Measurements from ENCODE around the gene CDH10. TPM values are rescaled to one million over a fixed set of nuclear protein-coding genes. Genes with fewer than 3 reads are reported as not detected.

CDH10 gene
- polyA plus RNA-seq, 1 of the 3 experiments (the other 2 are of a cell fraction): 0.10 TPM

DNA sequence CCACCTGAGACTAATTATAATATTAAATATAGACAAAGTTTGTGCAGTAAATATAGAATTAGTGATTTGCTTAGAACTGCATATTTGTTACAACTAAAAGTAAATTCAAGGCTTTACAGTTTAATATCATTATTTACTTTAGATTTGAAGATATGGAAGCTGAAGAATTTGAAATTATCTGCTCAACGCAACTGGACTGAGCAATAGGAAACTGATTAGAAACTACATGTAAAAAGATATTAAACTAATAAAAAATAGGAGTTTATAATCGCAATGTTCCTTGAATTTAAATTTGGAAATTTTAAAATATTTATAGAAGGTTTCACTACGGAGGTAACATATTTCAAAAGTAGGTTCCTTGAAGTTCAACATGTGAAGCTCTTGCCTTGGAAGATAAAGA lies 55.2 kb downstream of the CDH10 start:
- Histone ChIP-seq H3K36me3 (replicated peaks in 1 of 2; ENCODE audit: control insufficient read depth in 1 of 2, insufficient read depth in 2 of 2, low read length in 1 of 2) (no peaks in the 10 kb centered on the region), H3K4me2 (no peak overlapping the region), H3K79me2 (ENCODE audit: insufficient read depth) (no peaks in the 10 kb centered on the region), H3K9ac (no peak overlapping the region), H3K9me3 (no peaks in the 10 kb centered on the region), H2AFZ (ENCODE audit: low read depth) (no peak overlapping the region), H3K9me2 (no peaks in the 10 kb centered on the region), H3K4me1 (ENCODE audit: control insufficient read depth in 1 of 2, insufficient read depth in 2 of 2, low read depth in 1 of 2, low read length in 1 of 2) (no peaks in the 10 kb centered on the region), H4K20me1 (ENCODE audit: insufficient read depth) (no peaks in the 10 kb centered on the region), H3F3A (replicated peaks; ENCODE audit: insufficient read depth) (no peaks in the 10 kb centered on the region), H3K27me3 (ENCODE audit: insufficient read depth) (no peaks in the 10 kb centered on the region), H3K4me3 (ENCODE audit: low read depth in 2 of 2, low read length in 1 of 2) (no peak overlapping the region), H3K27ac (ENCODE audit: low read depth in 2 of 2, low read length in 1 of 2) (no peak overlapping the region)
- no peak for DNase-seq
- WGBS (ENCODE audit: low lambda C conversion rate): 3% methylated on average over 3 of the region's 3 CpGs
- TF ChIP-seq MEF2A (IDR thresholded peaks at IDR 0.05; ENCODE audit: borderline replicate concordance, low read depth): no peak
- no peak for TF ChIP-seq POLR2AphosphoS5 (IDR thresholded peaks at IDR 0.05; ENCODE audit: low read depth, low read length)
- no peak for TF ChIP-seq EP300 (IDR thresholded peaks at IDR 0.05; ENCODE audit: borderline replicate concordance in 1 of 2, low read depth in 1 of 2, low read length in 1 of 2)
- TF ChIP-seq, protein P1, sequence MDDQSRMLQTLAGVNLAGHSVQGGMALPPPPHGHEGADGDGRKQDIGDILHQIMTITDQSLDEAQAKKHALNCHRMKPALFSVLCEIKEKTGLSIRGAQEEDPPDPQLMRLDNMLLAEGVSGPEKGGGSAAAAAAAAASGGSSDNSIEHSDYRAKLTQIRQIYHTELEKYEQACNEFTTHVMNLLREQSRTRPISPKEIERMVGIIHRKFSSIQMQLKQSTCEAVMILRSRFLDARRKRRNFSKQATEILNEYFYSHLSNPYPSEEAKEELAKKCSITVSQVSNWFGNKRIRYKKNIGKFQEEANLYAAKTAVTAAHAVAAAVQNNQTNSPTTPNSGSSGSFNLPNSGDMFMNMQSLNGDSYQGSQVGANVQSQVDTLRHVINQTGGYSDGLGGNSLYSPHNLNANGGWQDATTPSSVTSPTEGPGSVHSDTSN (IDR thresholded peaks at IDR 0.05): no peak
- TF ChIP-seq RFX5 (IDR thresholded peaks at IDR 0.05; ENCODE audit: low read length): no peak
- TF ChIP-seq, protein P2, sequence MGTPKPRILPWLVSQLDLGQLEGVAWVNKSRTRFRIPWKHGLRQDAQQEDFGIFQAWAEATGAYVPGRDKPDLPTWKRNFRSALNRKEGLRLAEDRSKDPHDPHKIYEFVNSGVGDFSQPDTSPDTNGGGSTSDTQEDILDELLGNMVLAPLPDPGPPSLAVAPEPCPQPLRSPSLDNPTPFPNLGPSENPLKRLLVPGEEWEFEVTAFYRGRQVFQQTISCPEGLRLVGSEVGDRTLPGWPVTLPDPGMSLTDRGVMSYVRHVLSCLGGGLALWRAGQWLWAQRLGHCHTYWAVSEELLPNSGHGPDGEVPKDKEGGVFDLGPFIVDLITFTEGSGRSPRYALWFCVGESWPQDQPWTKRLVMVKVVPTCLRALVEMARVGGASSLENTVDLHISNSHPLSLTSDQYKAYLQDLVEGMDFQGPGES (IDR thresholded peaks at IDR 0.05; ENCODE audit: low read depth, low read length): no peak
- TF ChIP-seq, protein P3, sequence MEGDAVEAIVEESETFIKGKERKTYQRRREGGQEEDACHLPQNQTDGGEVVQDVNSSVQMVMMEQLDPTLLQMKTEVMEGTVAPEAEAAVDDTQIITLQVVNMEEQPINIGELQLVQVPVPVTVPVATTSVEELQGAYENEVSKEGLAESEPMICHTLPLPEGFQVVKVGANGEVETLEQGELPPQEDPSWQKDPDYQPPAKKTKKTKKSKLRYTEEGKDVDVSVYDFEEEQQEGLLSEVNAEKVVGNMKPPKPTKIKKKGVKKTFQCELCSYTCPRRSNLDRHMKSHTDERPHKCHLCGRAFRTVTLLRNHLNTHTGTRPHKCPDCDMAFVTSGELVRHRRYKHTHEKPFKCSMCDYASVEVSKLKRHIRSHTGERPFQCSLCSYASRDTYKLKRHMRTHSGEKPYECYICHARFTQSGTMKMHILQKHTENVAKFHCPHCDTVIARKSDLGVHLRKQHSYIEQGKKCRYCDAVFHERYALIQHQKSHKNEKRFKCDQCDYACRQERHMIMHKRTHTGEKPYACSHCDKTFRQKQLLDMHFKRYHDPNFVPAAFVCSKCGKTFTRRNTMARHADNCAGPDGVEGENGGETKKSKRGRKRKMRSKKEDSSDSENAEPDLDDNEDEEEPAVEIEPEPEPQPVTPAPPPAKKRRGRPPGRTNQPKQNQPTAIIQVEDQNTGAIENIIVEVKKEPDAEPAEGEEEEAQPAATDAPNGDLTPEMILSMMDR (IDR thresholded peaks at IDR 0.05): no peak
- TF ChIP-seq RAD21 (IDR thresholded peaks at IDR 0.05; ENCODE audit: low read length): no peak
- no peak for TF ChIP-seq ELF1 (IDR thresholded peaks at IDR 0.05)
- TF ChIP-seq YY1 (IDR thresholded peaks at IDR 0.05; ENCODE audit: low read depth): no peak
- no peak for TF ChIP-seq EZH2phosphoT487 (IDR thresholded peaks at IDR 0.05; ENCODE audit: borderline replicate concordance, low read depth)
- no peak for TF ChIP-seq JUND (IDR thresholded peaks at IDR 0.05)
- CTCF ChIA-PET: no interaction called here
- POLR2A ChIA-PET: no interaction called here

DNA sequence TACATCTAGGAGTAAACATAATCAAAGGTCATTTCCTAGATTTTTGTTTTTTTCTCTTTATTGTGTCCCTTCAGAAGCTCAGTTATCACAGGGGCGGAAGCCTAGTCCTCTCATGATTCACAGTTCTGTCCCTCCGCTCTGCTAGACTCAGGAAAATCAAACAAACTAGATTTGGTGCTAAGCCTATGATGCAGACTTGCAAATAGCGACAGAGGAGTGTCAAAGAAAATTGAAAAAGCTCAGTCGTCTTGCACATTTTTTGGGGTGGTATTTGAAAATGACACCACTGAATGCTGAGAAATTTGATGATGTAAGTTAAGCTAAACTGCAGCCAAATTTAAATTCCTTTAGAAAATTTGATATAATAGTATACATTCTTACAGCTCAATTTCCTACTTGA lies 59.0 kb downstream of the CDH10 start:
- H3K79me2 ChIP-seq (ENCODE audit: insufficient read depth): no peaks in the 10 kb centered on the region
- no peak overlapping the region for H3K27ac ChIP-seq (ENCODE audit: low read depth in 2 of 2, low read length in 1 of 2)
- TF ChIP-seq GATA2 (CRISPR knock-in tag; IDR thresholded peaks at IDR 0.05) (no peak), FOXM1 (IDR thresholded peaks at IDR 0.05; ENCODE audit: low read depth) (no peak), JUND (IDR thresholded peaks at IDR 0.05) (no peak), RAD21 (IDR thresholded peaks at IDR 0.05; ENCODE audit: low read length) (no peak), TEAD4 (IDR thresholded peaks at IDR 0.05; ENCODE audit: borderline replicate concordance, insufficient read depth) (no peak), RCOR1 (IDR thresholded peaks at IDR 0.05; ENCODE audit: low read length) (no peak), NRF1 (IDR thresholded peaks at IDR 0.05; ENCODE audit: low read depth, low read length) (no peak)
- TF ChIP-seq, protein P3 (IDR thresholded peaks at IDR 0.05): no peak
- TF ChIP-seq, protein P4, sequence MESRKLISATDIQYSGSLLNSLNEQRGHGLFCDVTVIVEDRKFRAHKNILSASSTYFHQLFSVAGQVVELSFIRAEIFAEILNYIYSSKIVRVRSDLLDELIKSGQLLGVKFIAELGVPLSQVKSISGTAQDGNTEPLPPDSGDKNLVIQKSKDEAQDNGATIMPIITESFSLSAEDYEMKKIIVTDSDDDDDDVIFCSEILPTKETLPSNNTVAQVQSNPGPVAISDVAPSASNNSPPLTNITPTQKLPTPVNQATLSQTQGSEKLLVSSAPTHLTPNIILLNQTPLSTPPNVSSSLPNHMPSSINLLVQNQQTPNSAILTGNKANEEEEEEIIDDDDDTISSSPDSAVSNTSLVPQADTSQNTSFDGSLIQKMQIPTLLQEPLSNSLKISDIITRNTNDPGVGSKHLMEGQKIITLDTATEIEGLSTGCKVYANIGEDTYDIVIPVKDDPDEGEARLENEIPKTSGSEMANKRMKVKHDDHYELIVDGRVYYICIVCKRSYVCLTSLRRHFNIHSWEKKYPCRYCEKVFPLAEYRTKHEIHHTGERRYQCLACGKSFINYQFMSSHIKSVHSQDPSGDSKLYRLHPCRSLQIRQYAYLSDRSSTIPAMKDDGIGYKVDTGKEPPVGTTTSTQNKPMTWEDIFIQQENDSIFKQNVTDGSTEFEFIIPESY (IDR thresholded peaks at IDR 0.05; ENCODE audit: borderline replicate concordance, low read depth): no peak
- no peaks in the 10 kb centered on the region for H3F3A ChIP-seq (replicated peaks; ENCODE audit: insufficient read depth)
- WGBS (ENCODE audit: low lambda C conversion rate): 12% methylated on average over 4 of the region's 4 CpGs
- H3K9me2 ChIP-seq: no peaks in the 10 kb centered on the region
- no peak overlapping the region for H3K9ac ChIP-seq
- no peaks in the 10 kb centered on the region for H4K20me1 ChIP-seq (ENCODE audit: insufficient read depth)
- no peaks in the 10 kb centered on the region for H3K9me3 ChIP-seq
- POLR2A ChIA-PET: no interaction called here
- no peak for DNase-seq
- CTCF ChIA-PET: interaction anchor here (0.6 to 0.9 kb wide), 2 partner anchors 15 to 25 kb away, joined by 3 read pairs; no protein-coding TSS in a partner anchor
- H3K27me3 ChIP-seq (ENCODE audit: insufficient read depth): no peaks in the 10 kb centered on the region
- no peak overlapping the region for H2AFZ ChIP-seq (ENCODE audit: low read depth)
- H3K36me3 ChIP-seq (replicated peaks in 1 of 2; ENCODE audit: control insufficient read depth in 1 of 2, insufficient read depth in 2 of 2, low read length in 1 of 2): no peaks in the 10 kb centered on the region
- no peak overlapping the region for H3K4me3 ChIP-seq (ENCODE audit: low read depth in 2 of 2, low read length in 1 of 2)
- H3K4me1 ChIP-seq (ENCODE audit: control insufficient read depth in 1 of 2, insufficient read depth in 2 of 2, low read depth in 1 of 2, low read length in 1 of 2): no peaks in the 10 kb centered on the region
- H3K4me2 ChIP-seq: no peak overlapping the region
